Subcutaneous adipose tissue (tissue), 4 donors: Measurements from ENCODE around the gene RBM20. TPM values are rescaled to one million over a fixed set of nuclear protein-coding genes. Genes with fewer than 3 reads are reported as not detected.

Experiments
- total RNA-seq, 4 donors: library from RNA; depleted of rRNA; stranded (reverse); fragments of >200 nt; gene quantifications; one replicate each; pipeline ENCODE4 v1.1.0, GENCODE V29; 2016
- TF ChIP-seq, protein P1 (sequence below): fragments of 450-650 bp; IDR thresholded peaks from one replicate; pipeline ENCODE4 v1.5.1; 2016; ENCODE audit warnings: low read depth, mild to moderate bottlenecking, control low read depth, antibody characterized with exemption, moderate library complexity

RBM20 gene
- total RNA-seq, 4 donors from 2014 or later = 0.88 to 10.3 (median 3.5) TPM

DNA sequence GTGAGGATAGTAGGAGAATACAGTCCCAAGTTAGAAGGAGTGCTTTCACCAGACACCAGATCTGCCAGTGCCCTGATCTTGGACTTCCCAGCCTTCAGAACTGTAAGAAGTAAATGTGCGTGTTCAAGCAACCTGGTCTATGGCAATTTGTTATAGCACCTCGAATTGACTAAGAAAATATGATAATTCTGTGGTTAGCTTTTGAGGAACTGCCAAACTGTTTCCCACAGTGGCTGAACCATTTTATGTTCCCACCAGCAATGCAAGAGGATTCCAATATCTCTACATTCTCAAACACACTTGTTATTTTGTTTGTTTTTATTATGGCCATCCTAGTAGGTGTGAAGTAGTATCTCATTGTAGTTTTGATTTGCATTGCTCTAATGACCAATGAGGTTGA is 47.0 kb downstream of the RBM20 start:
- TF ChIP-seq, protein P1, sequence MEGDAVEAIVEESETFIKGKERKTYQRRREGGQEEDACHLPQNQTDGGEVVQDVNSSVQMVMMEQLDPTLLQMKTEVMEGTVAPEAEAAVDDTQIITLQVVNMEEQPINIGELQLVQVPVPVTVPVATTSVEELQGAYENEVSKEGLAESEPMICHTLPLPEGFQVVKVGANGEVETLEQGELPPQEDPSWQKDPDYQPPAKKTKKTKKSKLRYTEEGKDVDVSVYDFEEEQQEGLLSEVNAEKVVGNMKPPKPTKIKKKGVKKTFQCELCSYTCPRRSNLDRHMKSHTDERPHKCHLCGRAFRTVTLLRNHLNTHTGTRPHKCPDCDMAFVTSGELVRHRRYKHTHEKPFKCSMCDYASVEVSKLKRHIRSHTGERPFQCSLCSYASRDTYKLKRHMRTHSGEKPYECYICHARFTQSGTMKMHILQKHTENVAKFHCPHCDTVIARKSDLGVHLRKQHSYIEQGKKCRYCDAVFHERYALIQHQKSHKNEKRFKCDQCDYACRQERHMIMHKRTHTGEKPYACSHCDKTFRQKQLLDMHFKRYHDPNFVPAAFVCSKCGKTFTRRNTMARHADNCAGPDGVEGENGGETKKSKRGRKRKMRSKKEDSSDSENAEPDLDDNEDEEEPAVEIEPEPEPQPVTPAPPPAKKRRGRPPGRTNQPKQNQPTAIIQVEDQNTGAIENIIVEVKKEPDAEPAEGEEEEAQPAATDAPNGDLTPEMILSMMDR = no peak

DNA sequence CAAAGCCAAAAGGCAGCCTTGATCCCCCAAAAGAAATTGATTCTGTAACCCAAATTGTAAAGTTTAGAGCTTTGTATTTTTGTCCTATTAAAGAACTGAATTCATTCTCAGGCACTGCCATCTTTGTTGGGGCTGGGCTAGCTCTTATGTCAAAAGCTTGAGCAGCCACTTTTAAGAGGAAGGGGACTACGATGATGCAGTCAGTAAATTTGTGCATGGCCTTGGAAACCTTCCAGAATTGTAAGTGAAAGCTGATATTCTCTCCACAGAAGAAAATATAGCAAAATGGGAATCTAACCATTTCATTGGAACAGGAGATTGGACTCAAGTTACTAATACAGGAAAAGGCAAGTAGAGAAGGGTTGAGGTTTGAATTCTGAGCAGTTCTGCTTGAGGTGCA is 50.1 kb downstream of the RBM20 start:
- TF ChIP-seq, protein P1 = no peak

DNA sequence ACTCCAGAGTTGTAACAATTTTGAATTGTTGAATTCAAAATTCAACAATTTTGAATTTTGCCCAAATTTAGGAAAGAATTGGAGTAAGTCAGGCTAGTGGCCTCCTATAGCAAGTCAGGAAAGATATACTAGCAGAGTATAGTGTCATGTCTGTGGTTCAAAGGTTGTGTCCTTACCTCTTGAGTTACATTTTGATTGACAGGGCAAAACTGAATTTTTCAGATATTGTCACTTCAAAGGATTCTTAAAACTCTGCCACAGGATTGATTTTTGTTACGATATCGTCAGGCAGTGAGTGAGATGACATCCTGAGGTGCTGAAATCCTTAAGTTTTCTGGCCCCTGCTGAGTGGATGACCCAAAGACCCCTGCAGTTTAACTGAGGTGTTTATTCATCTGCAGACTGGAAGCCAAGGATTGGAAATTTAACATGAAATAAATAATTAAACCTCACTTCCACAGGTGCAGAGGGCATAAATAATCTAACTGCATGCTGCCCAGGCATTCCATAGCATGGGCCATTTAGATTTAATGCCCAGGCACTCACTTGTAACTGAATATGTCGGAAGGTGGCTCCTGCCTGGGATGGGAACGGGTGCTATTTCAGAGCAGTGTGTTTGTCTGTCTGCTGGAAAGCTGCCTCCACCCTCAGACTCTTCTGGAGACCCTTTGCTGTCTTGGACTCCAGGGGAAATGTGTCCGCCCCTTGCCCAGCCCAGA is 50.8 kb downstream of the RBM20 start:
- TF ChIP-seq, protein P1 = no peak

DNA sequence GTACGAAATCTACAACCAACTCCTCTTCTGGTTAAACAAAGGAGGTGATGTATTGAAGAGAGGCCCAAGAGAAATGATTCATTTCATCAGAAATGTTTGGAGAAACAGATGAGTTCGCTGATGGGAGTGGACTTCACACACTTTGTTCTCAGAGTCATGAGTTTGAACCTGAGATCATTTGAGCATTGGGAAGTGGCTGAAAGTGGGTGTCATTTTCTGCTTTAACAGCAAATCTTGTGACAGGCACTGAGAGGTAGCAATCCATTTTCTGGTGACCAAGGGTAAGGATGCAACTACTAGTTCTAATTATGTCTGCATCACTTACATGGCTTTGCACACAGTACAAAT is 51.4 kb downstream of the RBM20 start:
- TF ChIP-seq, protein P1 = no peak

DNA sequence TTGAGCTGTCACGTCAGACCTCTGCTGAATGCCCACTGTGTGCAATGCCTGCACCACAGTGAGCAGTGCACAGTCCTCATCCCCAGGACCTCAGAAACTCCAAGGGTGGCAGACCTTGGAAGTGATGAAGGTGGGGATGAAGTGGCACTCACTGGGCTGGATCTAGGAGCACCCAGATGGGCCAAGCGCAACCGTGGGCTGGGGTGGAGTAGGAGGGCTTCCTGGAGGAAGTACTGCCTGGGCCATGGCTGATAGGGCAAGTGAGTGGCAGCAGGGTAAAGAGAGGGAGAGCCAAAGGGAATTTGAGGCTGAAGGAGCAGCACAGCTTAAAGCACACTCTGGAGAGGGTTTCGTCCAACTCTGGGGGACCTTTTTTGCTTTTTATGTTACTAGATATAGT is 52.3 kb downstream of the RBM20 start:
- TF ChIP-seq, protein P1 = no peak

DNA sequence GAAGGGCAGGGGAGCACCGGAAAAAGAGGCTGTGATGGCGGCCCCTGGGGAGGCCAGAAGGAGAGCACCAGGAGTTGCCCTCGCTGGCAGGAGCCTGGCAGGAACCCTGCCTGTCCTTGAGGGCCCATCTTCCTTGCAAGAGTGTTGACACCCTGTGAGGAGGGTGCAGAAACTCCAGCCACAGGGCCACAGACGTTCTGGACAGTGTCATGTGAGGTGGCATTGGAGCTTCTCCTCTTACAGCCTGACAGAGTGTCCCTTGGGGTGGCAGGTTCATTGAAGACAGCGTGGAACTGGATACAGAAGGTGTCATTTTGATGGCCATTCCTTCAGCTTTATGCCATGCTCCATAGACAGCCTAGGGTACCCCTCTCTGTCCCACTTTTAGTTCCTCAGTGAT is 54.2 kb downstream of the RBM20 start:
- TF ChIP-seq, protein P1 = no peak

DNA sequence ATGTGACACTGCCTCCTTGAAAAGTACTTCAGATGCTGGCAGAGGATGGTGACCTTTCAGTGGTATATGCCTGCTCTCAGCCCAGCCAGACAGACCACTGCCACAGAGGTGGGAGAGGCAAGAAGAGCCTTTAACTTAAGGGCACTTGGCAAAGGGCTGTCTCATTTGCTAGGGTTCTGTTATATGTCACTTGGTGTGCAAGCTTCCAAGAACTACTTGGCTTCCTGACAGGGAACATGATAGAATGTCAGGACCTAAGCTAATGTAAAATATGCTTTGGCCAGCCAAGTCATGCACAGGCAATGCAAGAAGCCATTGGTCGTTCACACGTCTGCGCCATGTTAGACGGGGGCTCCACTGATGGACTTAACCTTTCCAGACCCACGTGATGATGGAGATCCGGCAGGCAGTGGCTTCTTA is 54.7 kb downstream of the RBM20 start:
- TF ChIP-seq, protein P1 = no peak
